ENCODE measurements around the gene MARCKSL1.

DNA sequence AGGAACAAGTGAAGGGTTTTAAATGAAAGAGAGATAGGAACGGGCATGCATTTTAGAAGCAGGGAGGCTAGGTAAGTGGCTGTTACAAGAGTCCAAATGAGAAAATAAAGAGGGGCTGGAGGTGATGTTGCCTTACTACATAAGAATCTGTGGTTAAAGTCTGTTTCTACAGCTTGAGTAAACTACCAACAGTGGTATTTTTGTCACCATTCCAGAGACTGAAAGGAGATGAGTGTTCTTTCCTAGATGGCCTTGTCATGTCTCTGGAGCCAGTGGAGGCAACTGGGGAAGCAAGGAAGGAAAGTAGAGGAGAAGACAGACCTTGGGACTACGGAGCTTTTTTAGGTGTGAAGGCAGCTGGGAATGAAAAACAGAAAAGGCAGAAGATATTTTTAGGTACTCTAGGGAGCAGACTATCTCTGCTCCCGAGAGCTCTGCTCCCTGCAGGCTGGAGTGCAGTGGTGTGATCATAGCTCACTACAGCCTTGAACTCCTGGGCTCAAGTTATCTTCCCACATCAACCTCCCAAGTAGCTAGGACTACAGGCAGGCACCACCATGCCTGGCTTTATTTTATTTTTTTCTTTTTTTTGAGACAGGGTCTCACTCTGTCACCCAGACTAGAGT, 31.9 kb downstream of the MARCKSL1 start:
- TF ChIP-seq POLR2A (IDR thresholded peaks at IDR 0.05) (no peak), CTCF (IDR thresholded peaks at IDR 0.05) (no peak)
